H9 (cell line): ENCODE results near the gene COA5. TPM values are rescaled to one million over a fixed set of nuclear protein-coding genes. Genes with fewer than 3 reads are reported as not detected.

Source experiments
- DNase-seq: peaks from one replicate; pipeline ENCODE4 v3.0.0-alpha.2; 2017
- H2AFZ ChIP-seq: one replicate; pipeline ENCODE4 v1.6.1; 2013; ENCODE audit warnings: mild to moderate bottlenecking, low read length, control low read depth, moderate library complexity
- H2AK5ac ChIP-seq: 2 replicates; pipeline ENCODE4 v1.6.1; 2013; ENCODE audit warnings: low read length, control low read depth, mixed read lengths; ENCODE audit not compliant: insufficient read length
- H2BK120ac ChIP-seq: one replicate; pipeline ENCODE4 v1.6.1; 2013; ENCODE audit warnings: low read depth, mild to moderate bottlenecking, low read length, control low read depth, inconsistent platforms; ENCODE audit not compliant: poor library complexity, severe bottlenecking
- H2BK12ac ChIP-seq: 2 replicates; pipeline ENCODE4 v1.6.1; 2013; ENCODE audit warnings: low read length, control low read depth, mixed read lengths, low read depth; ENCODE audit not compliant: insufficient read length
- H2BK15ac ChIP-seq: 2 replicates; pipeline ENCODE4 v1.6.1; 2013; ENCODE audit warnings: low read depth, low read length, control low read depth
- H2BK20ac ChIP-seq: one replicate; pipeline ENCODE4 v1.6.1; 2013; ENCODE audit warnings: low read depth, mild to moderate bottlenecking, low read length, control low read depth, inconsistent platforms; ENCODE audit not compliant: poor library complexity, severe bottlenecking
- H2BK5ac ChIP-seq: 2 replicates; pipeline ENCODE4 v1.6.1; 2013; ENCODE audit warnings: low read length, control low read depth, mixed read lengths; ENCODE audit not compliant: insufficient read length
- H3K14ac ChIP-seq: 2 replicates; pipeline ENCODE4 v1.6.1; 2013; ENCODE audit warnings: low read length, control low read depth; ENCODE audit not compliant: insufficient read depth
- H3K18ac ChIP-seq: 2 replicates; pipeline ENCODE4 v1.6.1; 2013; ENCODE audit warnings: low read depth, mild to moderate bottlenecking, mixed read lengths, low read length, control low read depth; ENCODE audit not compliant: insufficient read length
- H3K23ac ChIP-seq: 2 replicates; pipeline ENCODE4 v1.6.1; 2013; ENCODE audit warnings: low read length, control low read depth, mixed read lengths, low read depth; ENCODE audit not compliant: insufficient read length
- H3K23me2 ChIP-seq: 2 replicates; pipeline ENCODE4 v1.6.1; 2013; ENCODE audit warnings: low read depth, mild to moderate bottlenecking, mixed read lengths, low read length, control low read depth; ENCODE audit not compliant: insufficient read length, poor library complexity, severe bottlenecking
- H3K27ac ChIP-seq: 2 replicates; pipeline ENCODE4 v1.5.1; 2013; ENCODE audit warnings: low read length, control low read depth, mixed read lengths, low read depth; ENCODE audit not compliant: insufficient read length
- H3K27me3 ChIP-seq: 2 replicates; pipeline ENCODE4 v1.6.1; 2013; ENCODE audit warnings: low read length, control low read depth, inconsistent platforms; ENCODE audit not compliant: insufficient read depth
- H3K4ac ChIP-seq: 2 replicates; pipeline ENCODE4 v1.6.1; 2013; ENCODE audit warnings: low read depth, mild to moderate bottlenecking, control low read depth, inconsistent platforms, low read length, moderate library complexity
- H3K4me1 ChIP-seq: 2 replicates; pipeline ENCODE4 v1.6.1; 2013; ENCODE audit warnings: low read length, control low read depth, inconsistent platforms; ENCODE audit not compliant: insufficient read depth
- H3K4me2 ChIP-seq: 2 replicates; pipeline ENCODE4 v1.6.1; 2013; ENCODE audit warnings: low read length, control low read depth, mixed read lengths; ENCODE audit not compliant: insufficient read length, insufficient read depth
- H3K56ac ChIP-seq: 2 replicates; pipeline ENCODE4 v1.6.1; 2013; ENCODE audit warnings: low read depth, mild to moderate bottlenecking, mixed read lengths, low read length, control low read depth; ENCODE audit not compliant: insufficient read length
- H3K79me1 ChIP-seq: 2 replicates; pipeline ENCODE4 v1.6.1; 2013; ENCODE audit warnings: low read depth, mild to moderate bottlenecking, moderate library complexity, low read length, control low read depth, inconsistent platforms; ENCODE audit not compliant: insufficient read depth, poor library complexity, severe bottlenecking
- H3K79me2 ChIP-seq: 2 replicates; pipeline ENCODE4 v1.6.1; 2013; ENCODE audit warnings: low read length, control low read depth, inconsistent platforms; ENCODE audit not compliant: insufficient read depth
- H3K9ac ChIP-seq: 2 replicates; pipeline ENCODE4 v1.6.1; 2013; ENCODE audit warnings: low read length, control low read depth, mixed read lengths; ENCODE audit not compliant: insufficient read length; ENCODE audit errors: extremely low read depth
- H3K9me3 ChIP-seq: one replicate; pipeline ENCODE4 v1.6.1; 2013; ENCODE audit warnings: low read depth, low read length, inconsistent platforms; ENCODE audit not compliant: control insufficient read depth
- H3T11ph ChIP-seq: one replicate; pipeline ENCODE4 v1.6.1; 2013; ENCODE audit warnings: mild to moderate bottlenecking, low read length, control low read depth, inconsistent platforms
- H4K20me1 ChIP-seq: one replicate; pipeline ENCODE4 v1.6.1; 2013; ENCODE audit not compliant: control insufficient read depth, insufficient read length, insufficient read depth
- H4K5ac ChIP-seq: 2 replicates; pipeline ENCODE4 v1.6.1; 2013; ENCODE audit warnings: low read depth, mild to moderate bottlenecking, mixed read lengths, low read length, control low read depth; ENCODE audit not compliant: insufficient read length
- H4K8ac ChIP-seq: replicated peaks from 2 replicates; pipeline ENCODE4 v1.6.1; 2013; ENCODE audit warnings: low read length, control low read depth, mixed read lengths, low read depth; ENCODE audit not compliant: insufficient read length
- H4K91ac ChIP-seq: 2 replicates; pipeline ENCODE4 v1.6.1; 2013; ENCODE audit warnings: low read depth, mild to moderate bottlenecking, moderate library complexity, mixed read lengths, low read length, control low read depth; ENCODE audit not compliant: insufficient read length
- H3K27ac Mint-ChIP-seq, 3 experiments: 2 replicates in 2 of 3; 3 replicates in 1 of 3; pipeline ENCODE4 v1.8.0; 2020 to 2021; ENCODE audit warnings: mixed read lengths in 3 of 3, mild to moderate bottlenecking in 1 of 3, moderate library complexity in 1 of 3
- H3K27me3 Mint-ChIP-seq: 2 replicates; pipeline ENCODE4 v1.8.0; 2021; ENCODE audit warnings: low read depth, mild to moderate bottlenecking, moderate library complexity, mixed read lengths
- H3K36me3 Mint-ChIP-seq, 3 experiments: 2 replicates in 2 of 3; 3 replicates in 1 of 3; pipeline ENCODE4 v1.8.0; 2020 to 2021; ENCODE audit warnings: low read depth in 3 of 3, mixed read lengths in 3 of 3; ENCODE audit not compliant: insufficient read depth in 1 of 3
- H3K4me1 Mint-ChIP-seq, 2 experiments: 2 replicates each; pipeline ENCODE4 v1.8.0; 2020; ENCODE audit warnings: mixed read lengths in 2 of 2
- H3K4me3 Mint-ChIP-seq, 2 experiments: 2 replicates in 1 of 2; 3 replicates in 1 of 2; pipeline ENCODE4 v1.8.0; 2020 to 2021; ENCODE audit warnings: mild to moderate bottlenecking in 2 of 2, mixed read lengths in 2 of 2, moderate library complexity in 1 of 2
- H3K9me3 Mint-ChIP-seq, 2 experiments: 2 replicates in 1 of 2; 3 replicates in 1 of 2; pipeline ENCODE4 v1.8.0; 2020; ENCODE audit warnings: mild to moderate bottlenecking in 2 of 2, mixed read lengths in 2 of 2, moderate library complexity in 1 of 2
- CTCF ChIP-seq: fragments of 200-600 bp; sonication (generic); conservative IDR thresholded peaks from 3 replicates; pipeline ENCODE4 v1.8.0; 2021; ENCODE audit warnings: antibody characterized with exemption, mild to moderate bottlenecking
- WGBS: extraction: QIAGEN DNeasy Blood & Tissue Kit; methylation state at CpG from one replicate; pipeline ENCODE4 v1.1.7; 2013; ENCODE audit warnings: missing lambda C conversion rate, low lambda C conversion rate, mixed read lengths; ENCODE audit not compliant: insufficient read length; ENCODE audit errors: extremely low coverage; 5-methylcytosine and 5-hydroxymethylcytosine counted together
- total RNA-seq: library from RNA; stranded (reverse); gene quantifications from 2 replicates; pipeline ENCODE4 v1.2.1, GENCODE V29; 2021

The COA5 gene
- total RNA-seq, 1 experiment from 2014 or later = 23.6 TPM

GRCh38 chr2:98563394-98563793, 44.9 kb downstream of the COA5 start:
- no peak for TF ChIP-seq CTCF
- Histone ChIP-seq H3K79me1 (no peaks in the 10 kb centered on the region), H3K9ac (no peak overlapping the region), H4K20me1 (no peaks in the 10 kb centered on the region), H3K14ac (no peak overlapping the region), H3K9me3 (no peaks in the 10 kb centered on the region), H3K18ac (no peak overlapping the region), H3K23ac (no peak overlapping the region), H2AFZ (no peak overlapping the region), H3T11ph (no peak overlapping the region), H2BK120ac (no peak overlapping the region), H3K27ac (no peak overlapping the region), H2BK15ac (no peak overlapping the region), H3K23me2 (no peaks in the 10 kb centered on the region), H3K4me2 (no peak overlapping the region), H3K4me1 (no peaks in the 10 kb centered on the region), H3K27me3 (no peaks in the 10 kb centered on the region), H4K8ac (no peak overlapping the region), H3K4ac (no peak overlapping the region), H3K79me2 (no peaks in the 10 kb centered on the region), H2BK5ac (no peak overlapping the region), H2BK20ac (no peak overlapping the region), H2AK5ac (no peak overlapping the region), H4K5ac (no peak overlapping the region), H2BK12ac (no peak overlapping the region), H3K56ac (no peak overlapping the region), H4K91ac (no peak overlapping the region)
- Mint-ChIP-seq H3K4me3 (no peak overlapping the region), H3K27me3 (no peaks in the 10 kb centered on the region), H3K9me3 (no peaks in the 10 kb centered on the region; a peak in 1 of 5 replicates), H3K4me1 (no peaks in the 10 kb centered on the region), H3K36me3 (peaks cover 12 to 84% (median 53%) of the 10 kb centered on the region in 3 experiments; a peak in 6 of 7 replicates), H3K27ac (peak overlapping the region in 1 of 3 experiments; percentile 1; a peak in 1 of 7 replicates)
- whole genome bisulfite sequencing = no CpG with 5 or more reads among the region's 13 CpGs
- no peak for DNase-seq
